ENCODE data around the gene CETN2. TPM values are rescaled to one million over a fixed set of nuclear protein-coding genes. Genes with fewer than 3 reads are reported as not detected.
"Not testable (repeated sequence)": the region's sequence is repeated elsewhere in the genome, so short reads cannot be mapped to it uniquely, and the experiment has no call there.

CETN2 gene
- polyA plus RNA-seq (2013, experiment 1 of 2; ENCODE audit: insufficient read length): 48.3 TPM
- polyA plus RNA-seq (2013, experiment 2 of 2; ENCODE audit: insufficient read length): 50.3 TPM

GRCh38 chrX:152830312-152831305, at the start of gene CETN2, which contains the start of gene NSDHL:
TSS of gene CETN2 (minus strand) at chrX:152830757. CDS start at chrX:152830710, 47 bp downstream.
TSS of gene NSDHL (plus strand) at chrX:152831063. CDS start at chrX:152846325, 15,262 bp downstream.
- peak; percentile 94 for DNase-seq

GRCh38 chrX:152878976-152879755, 48.6 kb upstream of the CETN2 start:
- DNase-seq: no peak

- DNase-seq: no peak
Observed at GRCh38 chrX:152876931-152877840, 46.6 kb upstream of the CETN2 start.

GRCh38 chrX:152873361-152873760, 42.8 kb upstream of the CETN2 start:
- DNase-seq: no peak

DNA sequence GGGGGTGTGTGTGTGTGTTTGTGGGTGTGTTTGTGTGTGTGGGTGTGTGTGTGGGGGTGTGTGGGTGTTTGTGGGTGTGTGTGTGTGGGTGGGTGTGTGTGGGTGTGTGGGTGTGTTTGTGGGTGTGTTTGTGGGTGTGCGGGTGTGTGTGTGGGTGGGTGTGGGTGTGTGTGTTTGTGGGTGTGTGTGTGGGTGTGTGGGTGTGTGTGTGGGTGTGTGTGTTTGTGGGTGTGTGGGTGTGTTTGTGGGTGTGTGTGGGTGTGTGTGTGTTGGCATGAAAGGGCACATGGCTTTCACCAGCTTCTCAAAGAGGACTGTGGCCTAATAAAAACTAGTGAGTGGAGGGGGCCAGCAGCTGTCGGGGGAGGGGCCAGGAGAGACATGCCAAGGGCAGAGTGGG, 42.0 kb upstream of the CETN2 start:
- no peak for DNase-seq

DNA sequence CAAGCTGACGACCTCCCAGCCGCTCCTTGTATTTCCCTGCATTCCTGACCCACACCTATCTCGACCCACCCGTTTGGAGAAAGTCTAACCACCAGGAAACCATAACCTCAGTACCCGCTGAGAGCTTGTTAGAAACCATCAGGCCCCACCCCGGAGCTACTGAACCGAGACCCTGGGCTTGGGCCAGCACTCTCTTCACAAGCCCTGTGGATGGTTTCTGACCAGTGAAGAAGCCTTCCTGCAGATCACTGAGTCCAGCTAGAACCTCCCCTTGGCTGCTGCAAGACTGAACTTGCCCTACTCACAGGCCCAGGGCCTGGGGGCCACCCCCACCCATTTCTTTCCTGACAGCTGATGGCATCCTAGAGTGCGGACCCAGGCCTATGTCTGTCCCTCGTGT, 40.7 kb upstream of the CETN2 start:
- no peak for DNase-seq

DNA sequence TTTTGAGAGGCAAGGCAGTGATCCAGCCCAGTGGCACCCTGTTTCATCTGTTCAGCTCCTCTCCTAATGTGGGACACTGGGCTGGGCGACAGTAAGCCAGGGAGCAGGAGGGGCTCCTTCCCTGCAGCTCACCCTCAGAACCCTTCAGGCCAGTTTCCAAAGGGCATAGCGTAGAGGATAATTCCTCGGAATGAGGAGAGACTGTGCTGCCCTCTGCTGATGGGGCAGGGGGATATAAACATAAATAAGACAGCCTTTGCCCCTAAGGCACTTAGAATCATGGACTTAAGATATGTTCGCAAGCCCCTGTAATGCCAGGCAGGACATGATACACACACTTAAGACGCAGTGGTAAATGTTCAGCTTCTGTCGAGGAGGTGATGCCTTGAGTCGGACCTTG, 39.4 kb upstream of the CETN2 start:
- DNase-seq: no peak

- no peak for DNase-seq
Observed at GRCh38 chrX:152866386-152866785, 35.8 kb upstream of the CETN2 start.

DNA sequence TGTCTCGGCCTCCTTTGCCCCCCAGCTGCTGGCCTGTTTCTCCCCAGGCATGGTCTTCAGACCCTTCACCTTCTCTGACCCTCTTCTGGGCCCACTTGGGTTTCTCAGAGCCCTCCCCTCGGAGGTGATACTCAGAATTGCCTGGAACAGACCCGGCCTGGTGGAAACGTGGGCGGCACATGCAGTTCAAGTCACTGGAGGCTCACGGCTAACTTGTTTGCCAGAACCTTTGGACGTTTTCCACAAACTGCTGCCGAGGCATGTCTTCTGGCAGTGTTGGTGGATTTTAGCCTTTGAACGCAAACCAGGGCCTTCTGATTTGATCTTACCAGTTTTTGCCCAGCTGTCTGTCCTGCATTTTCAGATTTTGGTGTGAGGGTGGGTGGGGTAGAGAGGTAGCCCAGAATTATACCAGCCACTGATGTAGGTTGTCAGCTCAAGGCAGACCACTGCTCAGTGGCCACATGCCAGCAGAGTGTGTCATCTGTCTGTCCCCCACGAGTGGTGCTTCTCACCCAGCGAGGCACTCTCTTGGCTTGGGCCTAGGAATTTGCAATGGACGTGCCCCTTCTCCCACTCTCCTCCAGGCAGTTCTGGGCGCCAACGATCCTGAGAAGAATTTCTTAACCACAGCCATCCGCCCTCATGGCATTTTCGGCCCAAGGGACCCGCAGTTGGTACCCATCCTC, 34.8 kb upstream of the CETN2 start:
- no peak for DNase-seq

DNA sequence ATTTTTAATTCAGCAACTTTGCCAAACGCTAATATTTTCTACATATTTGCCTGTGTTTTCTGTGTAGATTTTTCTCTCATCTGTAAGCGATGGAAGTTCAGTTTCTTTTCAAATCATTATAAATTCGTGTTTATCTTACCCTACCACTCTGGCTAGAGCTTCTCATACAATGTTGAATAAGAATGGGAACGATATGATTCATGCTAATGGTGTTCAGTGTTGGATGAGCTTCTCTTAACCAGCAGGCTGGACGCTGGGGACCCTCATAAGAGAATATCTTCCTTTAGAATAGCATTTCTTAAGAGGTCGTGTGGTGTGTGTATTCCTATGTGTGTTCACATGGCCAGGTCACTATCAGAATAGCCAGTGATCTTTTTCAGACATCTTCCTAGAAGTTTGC, 31.3 kb upstream of the CETN2 start:
- DNase-seq: no peak

DNA sequence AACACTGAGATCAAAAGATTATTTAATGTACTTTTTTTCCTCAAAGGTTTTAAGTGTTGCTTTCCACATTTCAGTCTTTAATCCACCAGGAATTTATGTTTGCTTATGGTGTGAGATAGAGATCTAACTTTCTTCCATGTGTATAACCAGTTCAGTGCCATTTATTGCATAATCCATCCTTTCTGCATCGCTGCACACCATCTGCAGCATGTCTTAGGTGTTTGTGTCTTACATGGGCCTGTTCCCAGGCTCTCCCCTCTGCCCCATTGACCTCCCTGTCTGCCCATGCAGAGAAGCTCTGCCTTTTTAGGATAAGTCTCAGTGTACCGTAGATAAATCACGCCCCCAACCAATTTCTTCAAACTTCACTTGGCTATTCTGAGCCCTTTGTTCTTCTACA, 30.6 kb upstream of the CETN2 start:
- no peak for DNase-seq

DNA sequence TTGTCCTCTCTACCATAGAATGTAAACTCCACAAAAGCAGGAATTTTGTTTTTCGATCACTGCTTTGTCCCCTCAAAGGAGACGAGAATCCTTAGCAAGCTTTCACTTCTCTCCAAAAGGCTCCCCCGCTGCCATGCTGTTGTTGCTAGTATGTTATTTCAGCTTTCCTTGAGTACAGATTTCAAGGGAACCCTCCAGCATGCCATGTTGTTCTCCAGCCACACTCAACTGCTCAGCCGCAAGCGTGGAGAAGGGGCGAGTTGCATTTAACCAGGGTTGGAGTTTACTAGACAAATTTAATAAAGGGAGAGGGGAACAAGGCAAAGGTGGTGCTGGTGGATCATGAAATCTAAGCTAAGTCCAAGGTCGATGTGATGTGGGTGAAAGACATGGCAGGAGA, 23.4 kb upstream of the CETN2 start:
- DNase-seq: no peak

GRCh38 chrX:152850465-152850864, 19.9 kb upstream of the CETN2 start:
- DNase-seq: no peak

- DNase-seq: no peak
Observed at GRCh38 chrX:152847281-152847680, 16.7 kb upstream of the CETN2 start.

DNA sequence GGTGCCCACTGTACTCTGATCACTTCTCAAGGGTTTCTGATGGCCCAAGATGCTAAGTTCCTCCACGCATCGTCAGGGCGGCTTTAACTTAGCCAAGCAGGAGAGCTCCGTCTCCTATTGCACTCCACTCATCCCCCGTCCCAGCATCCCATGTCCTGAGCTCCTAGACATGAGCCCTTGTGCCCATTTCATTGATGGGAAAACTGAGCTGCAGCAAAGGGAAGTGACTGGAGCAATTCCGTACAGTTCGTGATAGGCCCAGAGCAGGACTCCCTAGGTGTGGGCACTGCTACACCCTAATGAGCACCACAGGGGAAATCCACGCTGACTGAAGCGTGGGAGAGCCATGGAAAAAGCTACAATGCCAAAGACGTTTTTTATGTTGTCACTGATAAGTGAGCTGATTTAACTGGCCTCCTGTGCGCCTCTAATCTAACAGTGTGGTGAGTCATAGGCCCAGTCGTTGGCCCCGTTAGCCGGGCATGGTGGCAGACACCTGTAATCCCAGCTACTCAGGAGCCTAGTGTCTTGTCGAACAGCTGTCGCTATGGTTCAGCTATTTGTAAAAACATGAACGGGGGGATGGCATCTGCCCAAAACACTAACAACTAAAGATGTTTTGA, 15.2 kb upstream of the CETN2 start:
- no peak for DNase-seq

GRCh38 chrX:152844256-152844655, 13.7 kb upstream of the CETN2 start:
- no peak for DNase-seq

- no peak for DNase-seq
Observed at GRCh38 chrX:152843852-152844251, 13.3 kb upstream of the CETN2 start.

GRCh38 chrX:152842772-152843338, 12.3 kb upstream of the CETN2 start:
- DNase-seq: no peak

DNA sequence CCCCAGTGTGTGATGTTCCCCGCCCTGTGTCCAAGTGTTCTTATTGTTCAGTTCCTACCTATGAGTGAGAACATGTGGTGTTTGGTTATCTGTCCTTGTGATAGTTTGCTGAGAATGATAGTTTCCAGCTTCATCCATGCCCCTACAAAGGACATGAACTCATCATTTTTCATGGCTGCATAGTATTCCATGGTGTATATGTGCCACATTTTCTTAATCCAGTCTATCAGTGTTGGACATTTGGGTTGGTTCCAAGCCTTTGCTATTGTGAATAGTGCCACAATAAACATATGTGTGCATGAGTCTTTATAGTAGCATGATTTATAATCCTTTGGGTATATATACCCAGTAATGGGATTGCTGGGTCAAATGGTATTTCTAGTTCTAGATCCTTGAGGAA, 4.9 kb upstream of the CETN2 start:
- DNase-seq: not testable (repeated sequence)

- DNase-seq: no peak
Observed at GRCh38 chrX:152833378-152833777, 2.8 kb upstream of the CETN2 start.

DNA sequence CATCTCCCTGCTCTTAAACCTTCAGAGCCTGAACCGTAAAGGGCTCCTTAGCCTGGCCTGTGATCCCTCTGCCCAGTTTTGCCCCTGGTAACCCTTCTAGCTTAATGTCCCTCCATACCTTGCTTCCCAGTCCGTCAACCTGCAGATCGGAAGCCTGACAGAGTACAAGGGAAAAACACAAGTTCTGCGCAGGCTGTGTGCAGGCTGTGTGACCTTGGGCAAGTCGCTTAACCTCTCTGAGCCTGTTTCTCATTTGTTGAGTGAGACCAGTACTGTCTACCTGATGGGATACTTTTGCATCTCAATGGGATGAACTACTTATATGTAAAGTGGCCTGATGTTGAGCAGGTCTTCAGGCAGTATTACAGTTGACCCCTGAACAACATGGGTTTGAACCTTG, 2.0 kb upstream of the CETN2 start:
- DNase-seq: no peak
